Osteoblast (primary cell): ENCODE data around the gene HMGB1. TPM values are rescaled to one million over a fixed set of nuclear protein-coding genes. Genes with fewer than 3 reads are reported as not detected.
A peak's percentile ranks its signal among the peaks of the same experiment; 100 is the strongest.

ENCODE experiments used
- DNase-seq: peaks from one replicate; pipeline ENCODE4 v3.0.0; 2011; ENCODE audit warnings: low spot score, mixed read lengths; ENCODE audit not compliant: insufficient read length; ENCODE audit errors: missing footprints
- H2AFZ ChIP-seq: 2 replicates; pipeline ENCODE4 v1.6.0; 2011; ENCODE audit warnings: mild to moderate bottlenecking, low read length
- H3K27ac ChIP-seq: 2 replicates; pipeline ENCODE4 v1.5.1; 2011; ENCODE audit warnings: mild to moderate bottlenecking, low read depth, low read length, moderate library complexity
- H3K27me3 ChIP-seq: 2 replicates; pipeline ENCODE4 v1.6.0; 2012; ENCODE audit warnings: mild to moderate bottlenecking, control low read depth, inconsistent platforms, low read length, moderate library complexity; ENCODE audit not compliant: insufficient read depth
- H3K36me3 ChIP-seq: 2 replicates; pipeline ENCODE4 v1.5.1; 2011; ENCODE audit warnings: mild to moderate bottlenecking, low read length, control low read depth, moderate library complexity; ENCODE audit not compliant: insufficient read depth
- H3K4me1 ChIP-seq: 2 replicates; pipeline ENCODE4 v1.5.1; 2011; ENCODE audit warnings: mild to moderate bottlenecking, low read length, control low read depth, moderate library complexity; ENCODE audit not compliant: insufficient read depth
- H3K4me2 ChIP-seq: 2 replicates; pipeline ENCODE4 v1.6.0; 2011; ENCODE audit warnings: mild to moderate bottlenecking, low read length; ENCODE audit not compliant: insufficient read depth
- H3K4me3 ChIP-seq: fragments of 200-600 bp; sonication (generic); 3 replicates; pipeline ENCODE4 v1.5.1; 2012; ENCODE audit warnings: mild to moderate bottlenecking, low read length, inconsistent platforms; ENCODE audit not compliant: insufficient read depth
- H3K79me2 ChIP-seq: 2 replicates; pipeline ENCODE4 v1.6.0; 2012; ENCODE audit warnings: mild to moderate bottlenecking, low read length, control low read depth, inconsistent platforms; ENCODE audit not compliant: insufficient read depth
- H3K9me3 ChIP-seq: 2 replicates; pipeline ENCODE4 v1.5.1; 2011; ENCODE audit warnings: low read depth, low read length, control low read depth
- H4K20me1 ChIP-seq: 2 replicates; pipeline ENCODE4 v1.6.0; 2012; ENCODE audit warnings: mild to moderate bottlenecking, low read length, control low read depth; ENCODE audit not compliant: insufficient read depth
- CTCF ChIP-seq: IDR thresholded peaks from 2 replicates; pipeline ENCODE4 v1.5.1; 2011; ENCODE audit warnings: mild to moderate bottlenecking, low read depth, low read length, moderate library complexity; ENCODE audit errors: extremely low read depth
- total RNA-seq: library from RNA; depleted of rRNA; stranded (reverse); fragments of >200 nt; gene quantifications from 2 replicates; pipeline ENCODE4 v1.2.3, GENCODE V29; 2012

Gene HMGB1
- total RNA-seq, 1 donor, result 71.7 TPM

GRCh38 chr13:30412346-30412745 lies 53.4 kb downstream of the HMGB1 start:
- H3K9me3 ChIP-seq, result no peaks in the 10 kb centered on the region
- peak; percentile 25 for DNase-seq
- no peaks in the 10 kb centered on the region for H3K27me3 ChIP-seq
- H3K79me2 ChIP-seq, result no peaks in the 10 kb centered on the region
- TF ChIP-seq CTCF, result no peak
- no peaks in the 10 kb centered on the region for H4K20me1 ChIP-seq
- H2AFZ ChIP-seq, result no peak overlapping the region
- no peak overlapping the region for H3K4me3 ChIP-seq
- H3K4me1 ChIP-seq, result peaks cover 28% of the 10 kb centered on the region
- H3K27ac ChIP-seq, result no peak overlapping the region
- no peak overlapping the region for H3K4me2 ChIP-seq
- no peaks in the 10 kb centered on the region for H3K36me3 ChIP-seq

GRCh38 chr13:30410705-30411125 lies 55.0 kb downstream of the HMGB1 start:
- Histone ChIP-seq H3K4me2 (peak overlapping the region; percentile 4), H2AFZ (no peak overlapping the region), H3K79me2 (no peaks in the 10 kb centered on the region), H3K9me3 (no peaks in the 10 kb centered on the region), H3K4me1 (peaks cover 28% of the 10 kb centered on the region), H4K20me1 (no peaks in the 10 kb centered on the region), H3K36me3 (no peaks in the 10 kb centered on the region), H3K27ac (peak overlapping the region; percentile 71), H3K4me3 (no peak overlapping the region), H3K27me3 (peaks cover 2% of the 10 kb centered on the region)
- no peak for TF ChIP-seq CTCF
- DNase-seq, result peak; percentile 47

- no peaks in the 10 kb centered on the region for H3K36me3 ChIP-seq
- no peak overlapping the region for H3K4me3 ChIP-seq
- no peaks in the 10 kb centered on the region for H4K20me1 ChIP-seq
- H3K4me1 ChIP-seq, result peaks cover 28% of the 10 kb centered on the region
- peak overlapping the region; percentile 71 for H3K27ac ChIP-seq
- no peaks in the 10 kb centered on the region for H3K9me3 ChIP-seq
- H3K79me2 ChIP-seq, result no peaks in the 10 kb centered on the region
- peak overlapping the region; percentile 23 for H3K4me2 ChIP-seq
- peak; percentile 90 for DNase-seq
- TF ChIP-seq CTCF, result no peak
- no peak overlapping the region for H2AFZ ChIP-seq
- H3K27me3 ChIP-seq, result peaks cover 2% of the 10 kb centered on the region
These were observed 55.6 kb downstream of the HMGB1 start for GRCh38 chr13:30409886-30410704.

- Histone ChIP-seq H4K20me1 (no peaks in the 10 kb centered on the region), H3K27me3 (peaks cover 2% of the 10 kb centered on the region), H3K27ac (peak overlapping the region; percentile 71), H3K4me1 (peaks cover 28% of the 10 kb centered on the region), H3K36me3 (no peaks in the 10 kb centered on the region), H3K9me3 (no peaks in the 10 kb centered on the region), H3K4me2 (peak overlapping the region; percentile 72), H2AFZ (peak overlapping the region; percentile 90), H3K79me2 (no peaks in the 10 kb centered on the region), H3K4me3 (peak overlapping the region; percentile 68)
- peak; percentile 47 for TF ChIP-seq CTCF
- peak; percentile 97 for DNase-seq
These were observed 57.2 kb downstream of the HMGB1 start for GRCh38 chr13:30408319-30409101.
